ENCODE results near the gene MAP3K14.

MAP3K14 gene

GRCh38 chr17:45342306-45342705 lies 25.5 kb upstream of the MAP3K14 start:
- no peak overlapping the region for H3K9ac ChIP-seq (ENCODE audit: low read length)
- no peak overlapping the region for H3K4me2 ChIP-seq (ENCODE audit: low read length)

GRCh38 chr17:45341533-45342158 lies 24.8 kb upstream of the MAP3K14 start:
- Histone ChIP-seq H3K9me3 (ENCODE audit: insufficient read depth, low read length) (no peaks in the 10 kb centered on the region), H3K27me3 (ENCODE audit: low read depth, low read length) (no peaks in the 10 kb centered on the region), H3K4me3 (ENCODE audit: low read length) (no peak overlapping the region), H3K4me1 (ENCODE audit: low read length) (peaks cover 18% of the 10 kb centered on the region), H3K4me2 (ENCODE audit: low read length) (no peak overlapping the region), H3K27ac (ENCODE audit: low read length) (no peak overlapping the region), H3K79me2 (ENCODE audit: low read length) (no peaks in the 10 kb centered on the region), H4K20me1 (ENCODE audit: insufficient read depth, low read length) (no peaks in the 10 kb centered on the region), H3K36me3 (replicated peaks; ENCODE audit: low read depth, low read length) (no peaks in the 10 kb centered on the region), H2AFZ (ENCODE audit: low read depth, low read length) (no peak overlapping the region), H3K9ac (ENCODE audit: low read length) (no peak overlapping the region)
- TF ChIP-seq CTCF (IDR thresholded peaks at IDR 0.05; ENCODE audit: low read depth, low read length) (no peak), EZH2phosphoT487 (IDR thresholded peaks at IDR 0.05; ENCODE audit: low read depth) (no peak)

More at GRCh38 chr17:45342306-45342705, 25.5 kb upstream of the MAP3K14 start:
- no peak for TF ChIP-seq EZH2phosphoT487 (IDR thresholded peaks at IDR 0.05; ENCODE audit: low read depth)
- TF ChIP-seq CTCF (IDR thresholded peaks at IDR 0.05; ENCODE audit: low read depth, low read length): no peak
- Histone ChIP-seq H3K27ac (ENCODE audit: low read length) (no peak overlapping the region), H4K20me1 (ENCODE audit: insufficient read depth, low read length) (no peaks in the 10 kb centered on the region), H3K79me2 (ENCODE audit: low read length) (no peaks in the 10 kb centered on the region), H3K36me3 (replicated peaks; ENCODE audit: low read depth, low read length) (no peaks in the 10 kb centered on the region), H2AFZ (ENCODE audit: low read depth, low read length) (no peak overlapping the region), H3K27me3 (ENCODE audit: low read depth, low read length) (no peaks in the 10 kb centered on the region), H3K4me1 (ENCODE audit: low read length) (peaks cover 22% of the 10 kb centered on the region), H3K9me3 (ENCODE audit: insufficient read depth, low read length) (no peaks in the 10 kb centered on the region), H3K4me3 (ENCODE audit: low read length) (no peak overlapping the region)

GRCh38 chr17:45339646-45340605 lies 23.1 kb upstream of the MAP3K14 start:
- Histone ChIP-seq H3K79me2 (ENCODE audit: low read length) (no peaks in the 10 kb centered on the region), H3K4me3 (ENCODE audit: low read length) (no peak overlapping the region), H3K36me3 (replicated peaks; ENCODE audit: low read depth, low read length) (no peaks in the 10 kb centered on the region), H2AFZ (ENCODE audit: low read depth, low read length) (no peak overlapping the region), H3K4me1 (ENCODE audit: low read length) (peaks cover 8% of the 10 kb centered on the region; the same call in 1 of the 2 replicates), H3K27ac (ENCODE audit: low read length) (no peak overlapping the region), H3K27me3 (ENCODE audit: low read depth, low read length) (no peaks in the 10 kb centered on the region), H3K4me2 (ENCODE audit: low read length) (no peak overlapping the region), H3K9ac (ENCODE audit: low read length) (no peak overlapping the region), H3K9me3 (ENCODE audit: insufficient read depth, low read length) (no peaks in the 10 kb centered on the region), H4K20me1 (ENCODE audit: insufficient read depth, low read length) (no peaks in the 10 kb centered on the region)
- TF ChIP-seq EZH2phosphoT487 (IDR thresholded peaks at IDR 0.05; ENCODE audit: low read depth) (no peak), CTCF (IDR thresholded peaks at IDR 0.05; ENCODE audit: low read depth, low read length) (no peak)

GRCh38 chr17:45338996-45339535 lies 22.2 kb upstream of the MAP3K14 start:
- H3K9ac ChIP-seq (ENCODE audit: low read length): no peak overlapping the region
- no peaks in the 10 kb centered on the region for H3K9me3 ChIP-seq (ENCODE audit: insufficient read depth, low read length)
- H3K4me3 ChIP-seq (ENCODE audit: low read length): no peak overlapping the region
- H3K79me2 ChIP-seq (ENCODE audit: low read length): no peaks in the 10 kb centered on the region
- no peak overlapping the region for H3K4me2 ChIP-seq (ENCODE audit: low read length)
- H4K20me1 ChIP-seq (ENCODE audit: insufficient read depth, low read length): no peaks in the 10 kb centered on the region
- no peak overlapping the region for H2AFZ ChIP-seq (ENCODE audit: low read depth, low read length)
- TF ChIP-seq EZH2phosphoT487 (IDR thresholded peaks at IDR 0.05; ENCODE audit: low read depth) (no peak), CTCF (IDR thresholded peaks at IDR 0.05; ENCODE audit: low read depth, low read length) (no peak)
- H3K4me1 ChIP-seq (ENCODE audit: low read length): peaks cover 16% of the 10 kb centered on the region
- no peaks in the 10 kb centered on the region for H3K36me3 ChIP-seq (replicated peaks; ENCODE audit: low read depth, low read length)
- no peak overlapping the region for H3K27ac ChIP-seq (ENCODE audit: low read length)
- no peaks in the 10 kb centered on the region for H3K27me3 ChIP-seq (ENCODE audit: low read depth, low read length)
